AG04450 (cell line): ENCODE measurements around the gene KLF4. TPM values are rescaled to one million over a fixed set of nuclear protein-coding genes. Genes with fewer than 3 reads are reported as not detected.

Experiments used
- polyA plus RNA-seq: library from polyadenylated mRNA; depleted of rRNA; stranded (reverse); fragments of >200 nt; gene quantifications from 2 replicates; pipeline ENCODE4 v1.2.3, GENCODE V29; 2011; rRNA removed
- small RNA-seq: library from RNA; depleted of rRNA; stranded (forward); fragments of <200 nt; gene quantifications from one replicate; pipeline ENCODE3, GENCODE V24; 2012; ENCODE audit warnings: low read depth; ENCODE audit not compliant: insufficient read length

KLF4 gene
- polyA plus RNA-seq, 1 experiment = 3.1 TPM

Small RNA genes lying within 50 kb of the gene (small RNA-seq; reads per million reads assigned to genes)
- gene HMGN2P32 = not detected
- gene RNU6-492P = not detected

Other genes starting within 250 kb of the KLF4 start
- 214 and 224 TPM in 2 replicates for gene RAD23B, start 206.5 kb downstream of the KLF4 start, polyA plus RNA-seq